Cardiac septum (tissue), 1 donor: ENCODE data around the gene FGF10. TPM values are rescaled to one million over a fixed set of nuclear protein-coding genes. Genes with fewer than 3 reads are reported as not detected.

Experiments used
- DNase-seq: peaks from one replicate; pipeline ENCODE4 v3.0.0-alpha.2; 2020; ENCODE audit warnings: low spot score
- intact Hi-C: fragments of 100-400 bp; cut with DNase I; formaldehyde crosslinking; loops from one replicate; pipeline ENCODE4 v1.14.0; 2022
- long read RNA-seq: library from polyadenylated mRNA; unstranded; transcript quantifications from one replicate; pipeline ENCODE4 v2.0.0, GENCODE V29; 2021
- total RNA-seq: library from RNA; stranded (reverse); fragmentation: NEBNext Ultra II Directional; extraction: Animal tissue kit (Norgen Biotek cat#: 25700); gene quantifications from one replicate; pipeline ENCODE4 v1.2.1, GENCODE V29; 2021
- donor health status: DM: no; HTN: no; CAD: no.

FGF10 gene
- 0.32 TPM for total RNA-seq
- long read RNA-seq, result 0 reads

- DNase-seq, result no peak
- intact Hi-C loops, result no loop called here
Observed at GRCh38 chr5:44389090-44389822, at the start of gene FGF10. TSS of gene FGF10 (minus strand) at chr5:44389420. CDS start at chr5:44388682, 738 bp downstream.

GRCh38 chr5:44426944-44427343 is 37.7 kb upstream of the FGF10 start:
- DNase-seq, result no peak
- intact Hi-C loops, result no loop called here

GRCh38 chr5:44412286-44412685 is 23.1 kb upstream of the FGF10 start:
- DNase-seq, result no peak
- intact Hi-C loops, result no loop called here

- intact Hi-C loops, result no loop called here
- DNase-seq, result no peak
Observed at GRCh38 chr5:44402084-44402483, 12.9 kb upstream of the FGF10 start.

GRCh38 chr5:44401611-44402010 is 12.4 kb upstream of the FGF10 start:
- DNase-seq, result no peak
- intact Hi-C loops, result no loop called here

- intact Hi-C loops, result no loop called here
- DNase-seq, result no peak
Observed at GRCh38 chr5:44398382-44398781, 9.2 kb upstream of the FGF10 start.

GRCh38 chr5:44396312-44396711 is 7.1 kb upstream of the FGF10 start:
- intact Hi-C loops, result no loop called here
- DNase-seq, result no peak

- no peak for DNase-seq
- intact Hi-C loops, result no loop called here
Observed at GRCh38 chr5:44390351-44390750, 1.1 kb upstream of the FGF10 start.

- no peak for DNase-seq
- intact Hi-C loops, result no loop called here
Observed at GRCh38 chr5:44389823-44390143, 563 bp upstream of the FGF10 start.

- DNase-seq, result no peak
- intact Hi-C loops, result no loop called here
Observed at GRCh38 chr5:44388321-44389089, 715 bp downstream of the FGF10 start.

- intact Hi-C loops, result no loop called here
- no peak for DNase-seq
Observed at GRCh38 chr5:44387921-44388320, 1.3 kb downstream of the FGF10 start.

GRCh38 chr5:44387406-44387805 is 1.8 kb downstream of the FGF10 start:
- intact Hi-C loops, result no loop called here
- DNase-seq, result no peak

GRCh38 chr5:44385291-44385900 is 3.8 kb downstream of the FGF10 start:
- intact Hi-C loops, result no loop called here
- DNase-seq, result no peak

- intact Hi-C loops, result no loop called here
- DNase-seq, result no peak
Observed at GRCh38 chr5:44384816-44385215, 4.4 kb downstream of the FGF10 start.

- no peak for DNase-seq
- intact Hi-C loops, result no loop called here
Observed at GRCh38 chr5:44382894-44383293, 6.3 kb downstream of the FGF10 start.

GRCh38 chr5:44377057-44377456 is 12.2 kb downstream of the FGF10 start:
- DNase-seq, result no peak
- intact Hi-C loops, result no loop called here

GRCh38 chr5:44372028-44372427 is 17.2 kb downstream of the FGF10 start:
- intact Hi-C loops, result no loop called here
- no peak for DNase-seq

GRCh38 chr5:44367203-44367602 is 22.0 kb downstream of the FGF10 start:
- no peak for DNase-seq
- intact Hi-C loops, result no loop called here

GRCh38 chr5:44365345-44365744 is 23.9 kb downstream of the FGF10 start:
- no peak for DNase-seq
- intact Hi-C loops, result no loop called here

GRCh38 chr5:44364097-44364496 is 25.1 kb downstream of the FGF10 start:
- no peak for DNase-seq
- intact Hi-C loops, result no loop called here
